LNCAP (cell line): Measurements from ENCODE around the gene SMIM10.

ENCODE experiments used
- TF ChIP-seq, protein P1 (sequence below): fragments of 450-650 bp; IDR thresholded peaks from 2 replicates; pipeline ENCODE4 v1.5.1; 2017; ENCODE audit warnings: mild to moderate bottlenecking

SMIM10 gene

GRCh38 chrX:134975516-134975915 lies 15.3 kb upstream of the SMIM10 start:
- TF ChIP-seq, protein P1, sequence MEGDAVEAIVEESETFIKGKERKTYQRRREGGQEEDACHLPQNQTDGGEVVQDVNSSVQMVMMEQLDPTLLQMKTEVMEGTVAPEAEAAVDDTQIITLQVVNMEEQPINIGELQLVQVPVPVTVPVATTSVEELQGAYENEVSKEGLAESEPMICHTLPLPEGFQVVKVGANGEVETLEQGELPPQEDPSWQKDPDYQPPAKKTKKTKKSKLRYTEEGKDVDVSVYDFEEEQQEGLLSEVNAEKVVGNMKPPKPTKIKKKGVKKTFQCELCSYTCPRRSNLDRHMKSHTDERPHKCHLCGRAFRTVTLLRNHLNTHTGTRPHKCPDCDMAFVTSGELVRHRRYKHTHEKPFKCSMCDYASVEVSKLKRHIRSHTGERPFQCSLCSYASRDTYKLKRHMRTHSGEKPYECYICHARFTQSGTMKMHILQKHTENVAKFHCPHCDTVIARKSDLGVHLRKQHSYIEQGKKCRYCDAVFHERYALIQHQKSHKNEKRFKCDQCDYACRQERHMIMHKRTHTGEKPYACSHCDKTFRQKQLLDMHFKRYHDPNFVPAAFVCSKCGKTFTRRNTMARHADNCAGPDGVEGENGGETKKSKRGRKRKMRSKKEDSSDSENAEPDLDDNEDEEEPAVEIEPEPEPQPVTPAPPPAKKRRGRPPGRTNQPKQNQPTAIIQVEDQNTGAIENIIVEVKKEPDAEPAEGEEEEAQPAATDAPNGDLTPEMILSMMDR: no peak

GRCh38 chrX:134981910-134982309 lies 8.9 kb upstream of the SMIM10 start:
- TF ChIP-seq, protein P1: no peak

DNA sequence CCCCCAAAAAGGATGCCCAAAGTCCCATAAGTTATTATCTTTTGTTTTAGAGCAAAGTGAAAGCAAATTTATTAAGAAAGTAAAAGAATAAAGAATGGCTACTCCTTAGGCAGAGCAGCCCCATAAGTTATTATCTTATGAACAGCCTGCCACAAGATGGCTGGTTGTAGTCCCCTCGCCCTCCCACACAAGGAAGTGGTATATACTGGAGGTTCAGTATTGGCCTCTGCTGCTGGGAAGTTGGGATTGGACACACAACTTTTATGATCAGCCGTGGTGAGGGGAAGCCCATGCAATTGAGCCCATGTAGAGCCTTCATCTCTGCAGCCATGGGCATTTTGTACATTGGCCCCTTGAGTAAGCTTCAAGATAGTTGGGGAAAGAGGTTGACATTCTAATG lies 8.0 kb upstream of the SMIM10 start:
- TF ChIP-seq, protein P1: no peak

DNA sequence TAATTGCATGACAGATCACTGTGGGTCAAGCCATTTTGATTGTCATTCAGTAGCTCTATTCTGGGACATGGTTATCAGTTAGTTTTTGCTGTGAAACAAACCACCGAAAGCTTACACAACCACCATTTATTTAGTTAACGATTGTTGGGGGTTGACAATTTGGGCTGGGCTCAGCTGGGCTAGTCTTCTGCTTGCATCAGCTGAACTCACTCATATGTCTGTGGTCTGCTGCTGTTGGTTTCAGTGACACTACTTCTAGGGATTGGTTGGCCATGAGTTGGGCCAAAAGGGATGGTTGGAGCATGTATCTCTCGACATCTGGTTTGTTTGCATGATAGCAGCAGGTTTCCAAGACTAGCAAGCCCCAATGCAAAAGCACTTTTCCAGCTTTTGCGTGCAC lies 5.3 kb upstream of the SMIM10 start:
- TF ChIP-seq, protein P1: no peak

DNA sequence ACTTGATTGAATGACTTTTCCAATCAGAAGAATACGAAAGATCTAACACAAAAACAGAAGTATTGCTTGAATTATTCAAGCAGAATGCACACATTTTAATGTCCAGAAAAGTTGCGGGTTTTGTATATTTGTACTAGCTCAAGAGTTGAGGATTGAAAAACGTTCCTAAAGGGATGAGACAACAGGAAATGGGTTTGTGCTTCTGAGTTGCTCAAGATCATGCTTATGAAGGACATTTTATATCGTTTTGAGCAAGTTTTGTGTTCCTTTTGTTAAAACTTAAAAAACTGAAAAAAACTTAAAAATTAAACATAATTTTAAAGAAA lies 353 bp upstream of the SMIM10 start:
- TF ChIP-seq, protein P1: no peak

DNA sequence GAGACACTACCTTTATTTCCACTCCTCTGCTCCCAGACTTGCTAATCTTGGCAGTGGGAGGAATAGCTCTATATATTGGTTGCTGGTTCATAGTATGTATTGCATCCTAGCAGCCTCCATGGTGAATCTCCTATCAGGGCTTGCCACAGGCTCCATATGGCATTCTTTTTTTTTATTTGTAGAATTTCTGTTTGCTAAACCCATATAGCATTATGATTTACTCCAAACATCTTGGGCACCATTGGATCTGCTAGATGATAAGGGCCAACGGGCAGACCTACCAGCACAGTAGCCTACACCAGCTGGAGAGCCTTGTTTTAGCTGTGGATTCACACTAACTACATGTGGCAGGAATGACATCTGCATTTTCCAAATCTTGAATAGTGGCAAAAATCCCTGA lies 6.9 kb downstream of the SMIM10 start:
- TF ChIP-seq, protein P1: no peak

GRCh38 chrX:134998246-134998645 lies 7.5 kb downstream of the SMIM10 start:
- TF ChIP-seq, protein P1: no peak

GRCh38 chrX:134999469-134999868 lies 8.7 kb downstream of the SMIM10 start:
- TF ChIP-seq, protein P1: peak; percentile 38; the same call in 1 of the 2 replicates
